GM19395 (cell line): ENCODE data around the gene ITSN1.
"Not testable (repeated sequence)": the region's sequence is repeated elsewhere in the genome, so short reads cannot be mapped to it uniquely, and the experiment has no call there.

Source experiments
- ATAC-seq: cut with Tn5 transposase; IDR thresholded peaks from one replicate; pipeline ENCODE4 v1.9.1; 2021; ENCODE audit warnings: mild to moderate bottlenecking, moderate library complexity; ENCODE audit not compliant: unreplicated experiment

Gene ITSN1

GRCh38 chr21:33721081-33721480, 78.8 kb downstream of the ITSN1 start:
- ATAC-seq, result no peak

DNA sequence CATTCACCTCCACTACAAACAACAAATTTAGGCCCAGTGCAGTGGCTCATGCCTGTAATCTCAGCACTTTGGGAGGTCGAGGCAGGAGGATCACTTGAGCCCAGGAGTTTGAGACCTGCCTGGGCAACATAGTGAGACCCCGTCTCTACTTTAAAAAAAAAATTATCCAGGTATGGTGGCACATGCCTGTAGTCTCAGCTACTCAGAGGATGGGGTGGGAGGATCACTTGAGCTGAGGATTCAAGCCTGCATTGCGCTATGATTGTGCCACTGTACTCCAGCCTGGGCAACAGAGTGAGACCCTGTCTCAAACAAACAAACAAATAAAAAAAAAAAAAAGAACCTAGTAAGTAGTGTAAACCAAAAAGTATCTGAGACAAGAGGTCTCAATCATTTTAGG, 86.8 kb downstream of the ITSN1 start:
- ATAC-seq, result not testable (repeated sequence)

DNA sequence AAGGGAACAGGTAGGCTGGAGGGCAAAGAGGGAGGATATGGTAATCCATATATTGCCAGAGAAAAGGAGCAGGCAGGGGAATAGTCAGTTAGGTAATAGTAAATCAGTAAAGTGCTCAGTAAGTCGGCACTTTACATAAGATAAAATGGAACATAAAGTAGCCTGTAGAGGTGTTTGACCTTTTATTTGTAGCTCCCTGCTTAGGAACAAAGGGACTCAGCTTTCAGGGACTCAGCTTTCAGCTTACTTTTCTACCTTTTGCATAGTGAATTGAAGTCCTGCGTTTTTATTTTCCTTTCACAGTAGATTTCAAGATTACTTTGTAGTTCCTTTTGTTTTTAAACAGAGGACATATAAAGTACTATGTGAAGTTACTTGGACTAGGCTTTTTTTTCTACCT, 87.3 kb downstream of the ITSN1 start:
- no peak for ATAC-seq

- no peak for ATAC-seq
These were observed 89.1 kb downstream of the ITSN1 start for GRCh38 chr21:33731447-33731846.

GRCh38 chr21:33732038-33732437, 89.7 kb downstream of the ITSN1 start:
- ATAC-seq, result no peak

- ATAC-seq, result no peak
These were observed 91.3 kb downstream of the ITSN1 start for GRCh38 chr21:33733601-33734000.

DNA sequence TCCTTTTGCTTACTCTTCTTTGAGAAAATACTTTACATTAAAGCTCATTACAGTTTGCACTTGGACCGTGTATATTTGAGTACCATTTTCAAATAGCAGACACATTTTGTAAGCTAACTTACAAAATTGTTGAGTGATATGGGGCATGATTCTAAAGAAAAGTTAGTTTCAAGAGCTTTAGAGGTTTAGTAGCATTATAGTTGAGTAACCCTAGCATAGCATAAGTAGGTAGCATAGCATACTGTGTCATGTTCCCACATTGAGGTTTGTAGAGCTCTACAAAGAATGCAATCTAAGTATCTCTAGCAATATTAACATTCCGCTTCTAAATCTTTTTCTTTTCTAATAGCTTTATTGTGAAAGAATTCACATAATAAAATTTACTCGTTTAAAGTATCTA, 92.0 kb downstream of the ITSN1 start:
- no peak for ATAC-seq

DNA sequence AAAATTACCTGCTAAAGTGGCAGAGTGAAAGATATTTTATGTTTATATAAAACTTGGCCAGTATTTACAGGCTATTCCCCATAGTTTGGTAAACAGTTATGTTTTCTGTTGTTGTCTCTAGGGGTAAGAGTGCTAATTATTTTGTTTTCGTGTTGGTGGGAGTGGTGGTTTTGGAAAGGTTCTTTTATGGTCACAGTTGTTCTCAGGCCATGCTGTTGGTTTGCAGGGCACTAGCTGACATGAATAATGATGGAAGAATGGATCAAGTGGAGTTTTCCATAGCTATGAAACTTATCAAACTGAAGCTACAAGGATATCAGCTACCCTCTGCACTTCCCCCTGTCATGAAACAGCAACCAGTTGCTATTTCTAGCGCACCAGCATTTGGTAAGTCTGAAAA, 92.5 kb downstream of the ITSN1 start:
- ATAC-seq, result no peak

GRCh38 chr21:33736569-33736968, 94.3 kb downstream of the ITSN1 start:
- no peak for ATAC-seq

DNA sequence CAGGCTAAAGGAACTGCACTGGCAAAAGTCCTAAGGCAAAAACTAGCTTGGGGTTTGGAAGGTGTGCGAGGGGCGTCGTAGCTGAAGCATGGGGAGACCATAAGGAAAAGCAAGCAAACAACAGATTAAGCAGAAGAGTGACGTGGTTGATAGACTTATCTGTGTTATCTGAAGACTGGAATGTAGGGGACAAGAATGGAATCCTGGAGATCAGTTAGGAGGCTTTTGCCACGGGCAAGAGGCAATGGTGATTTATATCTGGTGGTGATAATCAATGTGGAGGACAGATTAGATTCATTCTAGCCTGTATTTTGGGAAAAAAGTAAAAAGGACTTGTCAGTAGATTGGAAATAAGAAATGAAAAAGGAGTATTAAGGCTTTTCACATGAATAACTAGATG, 97.4 kb downstream of the ITSN1 start:
- ATAC-seq, result no peak

GRCh38 chr21:33747420-33747819, 105.1 kb downstream of the ITSN1 start:
- no peak for ATAC-seq

GRCh38 chr21:33748903-33749302, 106.6 kb downstream of the ITSN1 start:
- ATAC-seq, result no peak

- no peak for ATAC-seq
These were observed 107.7 kb downstream of the ITSN1 start for GRCh38 chr21:33750017-33750416.

GRCh38 chr21:33751120-33751519, 108.8 kb downstream of the ITSN1 start:
- ATAC-seq, result no peak

- ATAC-seq, result no peak
These were observed 109.2 kb downstream of the ITSN1 start for GRCh38 chr21:33751533-33751932.

GRCh38 chr21:33752260-33752659, 110.0 kb downstream of the ITSN1 start:
- no peak for ATAC-seq

- ATAC-seq, result no peak
These were observed 111.6 kb downstream of the ITSN1 start for GRCh38 chr21:33753886-33754285.

GRCh38 chr21:33754481-33754880, 112.2 kb downstream of the ITSN1 start:
- ATAC-seq, result no peak

DNA sequence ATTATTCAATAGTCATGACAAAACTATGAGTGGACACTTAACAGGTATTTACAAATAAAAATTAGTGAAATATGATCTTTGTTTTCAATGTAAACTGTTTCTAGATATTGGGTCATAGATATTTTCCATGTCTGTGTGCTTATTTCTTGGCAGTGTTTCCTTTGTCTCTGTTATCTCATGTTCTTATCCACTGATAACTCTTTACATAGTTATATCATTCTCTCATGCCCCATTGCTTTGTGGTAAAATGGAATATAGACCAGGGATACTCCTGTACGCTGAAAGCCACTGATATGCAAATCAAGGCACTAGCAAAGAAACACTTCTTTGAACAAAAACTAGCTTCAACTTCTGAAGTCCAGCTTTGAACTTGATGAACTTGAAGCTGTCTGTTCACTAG, 113.1 kb downstream of the ITSN1 start:
- no peak for ATAC-seq

- ATAC-seq, result no peak
These were observed 118.5 kb downstream of the ITSN1 start for GRCh38 chr21:33760641-33761440.

GRCh38 chr21:33761441-33762036, 119.2 kb downstream of the ITSN1 start:
- no peak for ATAC-seq

GRCh38 chr21:33762803-33763581, 120.7 kb downstream of the ITSN1 start:
- ATAC-seq, result no peak
